ENCODE data around the gene MICAL2.

GRCh38 chr11:12232817-12233601 lies 122.6 kb downstream of the MICAL2 start:
- TF ChIP-seq CTCF (IDR thresholded peaks at IDR 0.05 in 4 of 5, conservative IDR thresholded peaks at IDR 0.05 in 1 of 5) (no peak), POLR2A (IDR thresholded peaks at IDR 0.05) (no peak)

Measured in gastrocnemius medialis (tissue), 4 donors.